Erythroblast (primary cell): ENCODE measurements around the gene EIF2AK3.

ENCODE experiments used
- DNase-seq, 2 experiments: peaks; one replicate each; lab custom pipeline; 2025; lab: John Stamatoyannopoulos, UW
- GATA1 ChIP-seq: IDR thresholded peaks from 2 replicates; pipeline ENCODE4 v1.6.1; 2011; ENCODE audit warnings: low read depth, mild to moderate bottlenecking, control low read depth, low read length, moderate library complexity
- POLR2A ChIP-seq: IDR thresholded peaks from 2 replicates; pipeline ENCODE4 v1.6.1; 2011; ENCODE audit warnings: mild to moderate bottlenecking, low read length

The EIF2AK3 gene

DNA sequence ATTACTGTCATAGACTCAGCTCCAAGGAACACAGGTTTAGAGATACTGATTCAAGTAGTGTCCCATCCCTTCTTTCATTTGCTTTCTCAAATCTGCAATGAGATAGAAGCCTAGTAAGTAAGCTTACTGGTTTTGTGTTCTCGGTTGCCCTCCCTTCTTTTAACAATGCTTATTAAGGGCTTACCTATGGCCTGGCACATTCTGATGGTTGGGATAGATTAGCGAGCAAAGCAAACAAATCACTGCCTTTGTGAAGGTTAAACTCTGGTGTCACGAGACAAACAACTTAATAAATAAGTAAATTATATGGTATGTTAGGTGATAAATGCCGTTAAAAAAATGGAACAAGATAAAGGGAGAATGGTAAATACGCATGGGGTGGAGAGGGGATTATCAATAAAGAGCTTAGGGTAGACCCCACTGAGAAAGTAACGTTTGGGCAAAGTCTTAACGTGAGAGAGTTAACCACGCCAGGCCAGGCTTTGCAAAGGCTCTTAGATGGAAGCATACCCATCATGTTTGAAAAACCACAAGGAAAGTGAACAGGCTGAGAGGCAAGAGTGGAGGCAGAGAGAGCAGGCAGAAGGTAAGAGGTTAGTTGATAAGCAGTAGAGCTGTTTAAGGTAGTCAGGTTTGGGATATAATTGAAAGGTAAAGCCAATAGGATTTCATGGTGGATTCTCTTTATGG, 31.0 kb downstream of the EIF2AK3 start:
- no peak for DNase-seq
- no peak for TF ChIP-seq GATA1
- TF ChIP-seq POLR2A = no peak

DNA sequence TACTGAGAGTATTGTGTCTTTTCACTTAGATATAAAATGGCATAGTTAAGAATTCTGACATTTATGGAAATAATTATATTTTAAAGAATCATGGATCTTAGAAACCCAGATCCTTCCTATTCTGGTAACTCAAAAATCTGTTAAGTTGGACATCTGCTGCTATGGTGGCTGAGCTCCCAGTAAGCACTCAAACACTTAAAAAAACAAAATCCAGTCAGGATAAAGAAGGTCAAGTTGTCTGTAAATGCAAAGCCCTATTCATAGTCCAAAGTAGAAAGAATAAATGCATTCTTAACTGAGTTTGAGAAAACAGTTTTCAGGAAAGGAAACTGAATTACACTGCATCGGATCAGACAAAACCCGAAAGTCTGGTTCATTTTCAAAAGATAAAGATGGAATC, 35.6 kb downstream of the EIF2AK3 start:
- no peak for TF ChIP-seq GATA1
- TF ChIP-seq POLR2A = no peak
- DNase-seq = no peak

DNA sequence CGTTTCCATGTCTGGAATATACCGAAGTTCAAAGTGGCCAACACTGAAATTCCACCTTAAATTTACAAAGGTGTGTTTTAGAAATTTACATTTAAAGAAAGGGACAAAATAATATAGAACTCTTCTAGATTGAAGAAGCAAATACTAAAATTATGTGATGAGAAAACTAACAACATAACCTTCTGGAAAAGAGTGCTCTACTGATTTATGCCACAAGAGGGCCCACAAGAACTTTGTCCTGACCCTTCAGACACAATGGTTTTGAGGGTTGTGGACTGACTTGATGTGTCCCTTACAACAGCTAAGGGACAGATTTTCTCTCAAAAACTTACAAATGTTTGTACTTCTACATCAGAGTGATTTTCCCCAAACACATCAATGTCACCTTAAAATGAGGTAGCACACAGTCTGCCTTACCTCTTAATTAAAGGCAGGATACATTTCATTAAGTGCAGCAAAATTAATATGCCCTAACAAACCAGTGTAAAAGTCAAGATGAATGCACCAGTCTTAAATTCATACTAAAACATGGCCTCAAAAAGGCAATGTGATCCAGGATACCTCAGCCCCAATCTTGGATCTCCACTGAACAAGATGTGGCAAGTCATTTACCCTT, 36.2 kb downstream of the EIF2AK3 start:
- no peak for TF ChIP-seq POLR2A
- no peak for TF ChIP-seq GATA1
- DNase-seq = peak; percentile 62 to 76

DNA sequence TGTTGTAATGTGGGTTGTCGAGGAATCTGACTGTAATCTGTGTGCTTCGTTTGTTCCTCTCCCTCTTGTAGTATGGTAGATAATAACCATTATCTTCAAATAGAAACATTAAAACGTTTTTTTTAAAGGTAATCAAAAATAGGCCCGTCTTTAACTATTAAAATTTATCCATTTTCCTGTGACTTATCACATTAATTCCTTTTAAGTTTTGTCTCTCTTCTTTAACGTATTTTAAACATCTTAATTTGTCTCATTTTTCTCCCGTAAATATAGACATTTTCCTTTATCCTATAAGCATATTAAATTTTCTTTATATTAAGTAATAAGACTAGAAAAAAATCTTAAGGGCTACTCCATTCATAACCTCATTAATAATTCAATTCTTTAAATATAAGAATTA, 41.3 kb downstream of the EIF2AK3 start:
- no peak for TF ChIP-seq POLR2A
- no peak for TF ChIP-seq GATA1
- DNase-seq = no peak

DNA sequence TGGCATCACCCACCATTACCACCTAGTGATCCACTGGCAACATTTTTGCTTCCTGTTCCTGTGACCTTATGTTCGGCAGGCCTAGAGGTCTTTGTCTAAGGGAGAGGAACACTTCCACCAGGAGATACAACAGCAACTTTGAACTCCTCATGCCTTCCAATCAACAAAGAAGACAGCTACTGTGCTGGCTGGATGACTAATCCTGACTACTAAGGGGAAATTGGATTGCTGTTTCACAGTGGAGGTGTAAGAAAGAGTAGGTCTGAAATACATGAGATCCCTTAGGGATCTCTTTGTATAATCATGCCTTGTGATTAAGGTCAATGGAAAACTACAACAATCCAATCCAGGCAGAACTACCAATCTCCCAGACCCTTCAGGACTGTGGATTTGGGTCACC, 45.2 kb downstream of the EIF2AK3 start:
- DNase-seq = no peak
- TF ChIP-seq GATA1 (no peak), POLR2A (no peak)

DNA sequence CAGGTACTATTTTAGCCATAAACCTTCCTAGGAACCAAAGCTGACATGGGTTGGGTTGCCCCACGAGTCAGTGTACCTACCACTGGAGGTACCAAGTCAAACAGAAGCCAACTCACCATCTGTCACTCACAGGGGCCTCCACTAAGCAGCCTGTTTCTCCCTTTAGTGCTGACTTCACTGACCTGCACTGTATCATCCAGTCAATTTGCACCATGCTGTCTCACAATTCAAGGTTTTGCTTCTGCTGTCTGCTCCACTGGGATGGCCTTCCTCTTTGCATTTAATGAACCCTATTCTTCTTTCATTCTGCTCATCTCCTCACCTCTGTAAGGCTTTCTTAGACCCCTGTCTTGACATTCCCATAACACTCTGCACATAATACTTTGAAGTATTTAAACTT, 47.2 kb downstream of the EIF2AK3 start:
- no peak for DNase-seq
- TF ChIP-seq GATA1 (no peak), POLR2A (no peak)

DNA sequence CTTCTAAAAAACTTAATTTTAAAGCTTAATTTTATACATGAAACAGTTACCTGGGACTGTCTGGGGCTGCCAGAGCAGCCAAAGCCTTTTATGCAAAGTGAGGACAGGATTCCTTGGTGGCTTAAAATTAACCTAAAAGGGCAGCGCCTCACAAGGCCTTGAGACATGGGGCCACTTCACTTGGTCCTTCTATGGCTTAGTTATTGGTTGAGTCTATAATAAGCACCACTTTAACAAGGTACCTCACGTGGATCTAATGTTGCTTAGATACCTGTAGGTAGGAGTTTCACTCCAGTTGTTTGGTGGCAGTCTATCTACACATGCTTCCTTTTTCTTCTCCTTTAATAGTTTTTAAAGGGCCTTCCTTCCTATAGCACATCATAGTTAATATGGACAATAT, 51.6 kb downstream of the EIF2AK3 start:
- no peak for DNase-seq
- TF ChIP-seq POLR2A = no peak
- no peak for TF ChIP-seq GATA1

DNA sequence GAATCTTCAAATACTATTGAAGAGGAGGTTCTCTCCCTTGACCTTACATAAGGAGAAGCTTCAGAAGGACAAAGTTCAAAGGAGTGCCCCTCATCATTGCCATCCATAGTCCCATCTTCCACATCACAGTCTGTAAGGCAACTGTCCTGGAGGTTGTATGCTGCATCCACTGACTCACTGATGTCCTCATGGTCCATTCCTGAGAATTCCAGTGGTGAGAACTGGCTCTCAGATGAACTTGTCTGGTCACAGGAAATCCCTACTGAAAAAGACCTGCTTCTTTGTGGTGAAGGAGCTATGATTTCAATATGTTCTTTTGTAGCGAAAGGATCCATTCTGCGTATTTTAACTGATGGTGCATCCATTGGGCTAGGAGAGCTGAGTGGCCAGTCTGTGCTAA, 52.2 kb downstream of the EIF2AK3 start:
- DNase-seq = no peak
- TF ChIP-seq GATA1 (no peak), POLR2A (no peak)

DNA sequence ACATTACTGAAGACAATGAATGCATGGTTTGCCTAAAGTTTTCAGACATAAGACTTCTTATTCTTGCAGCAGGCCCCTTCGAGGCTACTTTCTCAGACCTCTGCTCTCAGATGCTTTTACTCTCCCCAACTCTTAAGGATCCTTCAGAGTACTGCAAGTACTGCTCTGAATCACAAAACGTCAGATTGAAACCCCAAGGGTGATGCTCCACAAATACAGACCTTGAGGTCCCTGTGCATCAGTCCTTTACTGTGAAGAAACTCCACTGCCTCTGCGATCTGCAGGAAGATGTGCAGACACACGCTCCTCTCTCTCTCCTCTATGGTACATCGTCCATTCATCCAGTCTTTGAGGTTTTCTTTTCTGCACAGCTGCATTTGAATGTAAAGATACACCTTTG, 52.8 kb downstream of the EIF2AK3 start:
- DNase-seq = no peak
- no peak for TF ChIP-seq POLR2A
- no peak for TF ChIP-seq GATA1

DNA sequence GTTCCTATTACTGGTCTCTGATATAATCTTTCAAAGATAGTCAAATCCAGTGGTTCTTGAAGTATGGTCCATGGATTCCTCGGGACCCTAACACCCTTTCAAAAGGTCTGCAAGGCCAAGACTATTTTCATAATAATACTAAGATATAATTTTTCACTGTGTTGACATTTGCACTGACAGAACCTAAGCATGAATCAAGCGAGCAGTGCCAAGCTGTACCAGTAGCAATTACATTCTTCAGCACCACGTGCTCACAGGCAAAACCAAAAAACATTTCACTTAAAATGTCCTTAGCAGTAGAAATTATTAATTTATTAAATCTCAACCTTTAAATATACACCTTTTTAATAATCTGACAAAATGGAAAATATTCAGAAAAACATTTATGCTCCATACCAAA, 59.1 kb downstream of the EIF2AK3 start:
- DNase-seq = no peak
- no peak for TF ChIP-seq POLR2A
- TF ChIP-seq GATA1 = no peak

DNA sequence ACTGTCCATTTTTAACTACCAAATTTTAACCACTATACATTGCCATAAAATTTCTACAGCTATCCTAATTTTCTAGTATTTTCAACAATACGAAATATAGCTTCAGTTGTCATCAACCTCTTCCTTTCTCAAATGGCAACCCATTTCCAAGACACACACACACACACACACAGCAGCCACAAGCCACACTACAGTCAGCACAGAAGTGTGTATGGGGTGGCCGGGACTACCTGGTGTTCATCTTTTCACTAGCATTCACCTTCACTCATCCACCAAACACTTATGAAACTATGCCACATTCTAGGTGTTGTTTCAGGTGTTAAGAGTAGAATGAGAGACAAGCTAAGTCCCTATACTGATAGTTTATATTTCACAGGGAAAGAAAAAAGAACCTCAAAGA, 62.9 kb downstream of the EIF2AK3 start:
- TF ChIP-seq POLR2A (no peak), GATA1 (no peak)
- no peak for DNase-seq

DNA sequence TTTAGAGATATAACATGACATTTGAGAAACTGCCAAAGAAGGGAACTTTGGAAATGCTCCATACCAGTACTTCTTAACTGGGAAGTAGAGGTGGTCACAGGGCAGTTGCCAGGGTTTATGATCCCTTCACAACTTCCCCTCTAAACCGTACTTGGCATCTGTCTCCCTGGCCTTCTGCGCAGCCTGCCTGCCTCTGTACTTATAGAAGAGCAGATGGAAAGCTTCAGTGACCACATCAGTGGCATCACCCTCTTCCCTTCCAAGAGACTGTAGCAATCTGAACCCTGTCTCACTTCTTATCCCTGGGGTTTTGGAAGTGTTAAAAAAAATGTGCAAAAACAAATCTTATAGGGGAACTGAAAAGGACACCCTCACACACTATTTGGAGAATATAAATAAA, 64.1 kb downstream of the EIF2AK3 start:
- TF ChIP-seq GATA1 = no peak
- TF ChIP-seq POLR2A = no peak
- no peak for DNase-seq

DNA sequence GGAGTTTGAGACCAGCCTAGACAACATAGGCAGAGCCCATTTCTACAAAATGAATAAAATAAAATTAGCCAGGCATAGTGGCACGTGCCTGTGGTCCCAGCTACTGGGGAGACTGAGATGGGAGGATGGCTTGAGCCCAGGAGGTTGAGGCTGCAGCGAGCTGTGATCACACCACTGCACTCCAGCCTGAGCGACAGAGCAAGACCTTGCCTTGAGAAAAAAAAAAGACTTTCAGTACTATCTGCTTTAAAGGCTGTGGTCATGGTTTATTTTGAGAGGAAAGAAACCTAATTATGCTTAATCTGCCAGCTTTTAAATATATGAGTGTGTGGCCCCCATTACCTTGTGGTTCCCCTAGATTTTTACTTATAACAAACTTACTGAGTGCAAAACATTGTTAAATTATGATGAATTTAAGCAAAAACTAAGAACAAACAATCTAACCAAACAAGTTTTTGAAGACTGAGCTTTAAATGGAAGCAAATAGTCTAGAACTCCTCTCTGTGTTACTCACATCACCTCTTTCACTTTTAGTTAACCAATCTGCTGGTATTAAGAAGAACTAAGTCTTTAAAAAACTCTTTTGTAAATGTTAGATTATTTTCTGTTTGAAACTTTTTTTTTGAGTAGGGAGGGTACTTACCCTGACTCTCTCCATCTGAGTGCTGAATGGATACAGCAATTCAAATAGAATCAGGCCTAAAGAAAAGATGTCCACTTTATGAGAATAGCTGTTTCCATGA, 65.4 kb downstream of the EIF2AK3 start:
- no peak for TF ChIP-seq POLR2A
- no peak for TF ChIP-seq GATA1
- DNase-seq = no peak

DNA sequence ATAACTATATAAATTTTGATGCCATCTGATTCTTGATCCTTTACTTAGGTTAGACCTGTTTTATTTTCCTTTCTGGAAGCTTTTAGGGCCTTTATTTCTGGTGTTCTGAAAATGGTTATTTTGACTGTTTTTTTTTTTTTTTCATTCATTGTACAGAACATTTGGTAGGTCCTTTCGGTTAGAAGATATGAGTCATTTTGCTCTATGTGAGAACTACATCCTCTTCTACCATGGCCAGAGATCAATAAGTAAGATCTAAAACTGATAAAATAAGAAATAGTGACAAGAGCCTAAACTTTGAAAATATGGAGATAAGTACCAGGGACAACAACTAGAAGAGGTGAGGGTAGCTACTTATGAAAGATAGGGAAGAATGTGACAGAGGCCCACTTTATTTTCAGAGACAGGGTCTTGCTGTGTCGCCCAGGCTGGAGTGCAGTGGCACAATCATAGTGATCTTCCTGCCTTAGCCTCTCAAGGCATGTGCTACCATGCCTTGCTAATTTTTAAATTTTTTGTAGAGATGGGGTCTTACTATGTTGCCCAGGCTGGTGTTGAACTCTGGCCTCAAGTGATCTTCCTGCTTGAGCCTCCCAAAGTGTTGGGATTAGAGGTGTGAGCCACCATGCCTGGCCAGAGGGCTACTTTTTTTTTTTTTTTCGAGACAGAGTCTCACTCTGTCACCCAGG, 66.5 kb downstream of the EIF2AK3 start:
- TF ChIP-seq GATA1 (no peak), POLR2A (no peak)
- no peak for DNase-seq
